C4-2B (cell line): ENCODE results near the gene EMILIN2.

ENCODE experiments used
- ZFX ChIP-seq: fragments of 450-650 bp; IDR thresholded peaks from 2 replicates; pipeline ENCODE4 v1.6.1; 2017
- TF ChIP-seq, protein P1 (sequence below): fragments of 450-650 bp; conservative IDR thresholded peaks from 2 replicates; pipeline ENCODE4 v1.5.1; 2017; ENCODE audit warnings: mild to moderate bottlenecking

DNA sequence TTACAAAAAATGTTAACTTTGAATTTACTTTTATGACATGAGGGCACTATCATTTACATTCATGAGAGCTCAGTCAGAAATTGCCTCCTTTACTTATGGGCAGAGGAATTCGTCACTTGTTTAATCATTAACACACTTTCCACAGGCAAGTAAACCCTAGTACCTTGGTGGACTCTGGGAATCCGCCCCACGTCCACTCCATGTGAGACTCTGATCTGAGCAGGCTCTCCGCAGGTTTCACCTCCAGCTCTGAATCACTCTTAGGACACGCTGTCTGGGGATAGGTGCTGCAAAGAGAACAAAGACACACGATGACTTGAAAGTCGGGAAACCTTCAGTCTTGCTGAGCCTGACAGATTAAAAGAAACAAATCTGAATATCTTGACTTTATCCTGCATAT is 92.5 kb downstream of the EMILIN2 start:
- TF ChIP-seq, protein P1, sequence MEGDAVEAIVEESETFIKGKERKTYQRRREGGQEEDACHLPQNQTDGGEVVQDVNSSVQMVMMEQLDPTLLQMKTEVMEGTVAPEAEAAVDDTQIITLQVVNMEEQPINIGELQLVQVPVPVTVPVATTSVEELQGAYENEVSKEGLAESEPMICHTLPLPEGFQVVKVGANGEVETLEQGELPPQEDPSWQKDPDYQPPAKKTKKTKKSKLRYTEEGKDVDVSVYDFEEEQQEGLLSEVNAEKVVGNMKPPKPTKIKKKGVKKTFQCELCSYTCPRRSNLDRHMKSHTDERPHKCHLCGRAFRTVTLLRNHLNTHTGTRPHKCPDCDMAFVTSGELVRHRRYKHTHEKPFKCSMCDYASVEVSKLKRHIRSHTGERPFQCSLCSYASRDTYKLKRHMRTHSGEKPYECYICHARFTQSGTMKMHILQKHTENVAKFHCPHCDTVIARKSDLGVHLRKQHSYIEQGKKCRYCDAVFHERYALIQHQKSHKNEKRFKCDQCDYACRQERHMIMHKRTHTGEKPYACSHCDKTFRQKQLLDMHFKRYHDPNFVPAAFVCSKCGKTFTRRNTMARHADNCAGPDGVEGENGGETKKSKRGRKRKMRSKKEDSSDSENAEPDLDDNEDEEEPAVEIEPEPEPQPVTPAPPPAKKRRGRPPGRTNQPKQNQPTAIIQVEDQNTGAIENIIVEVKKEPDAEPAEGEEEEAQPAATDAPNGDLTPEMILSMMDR, result no peak
- TF ChIP-seq ZFX, result no peak
